Caco-2 (cell line): ENCODE data around the gene YARS1. TPM values are rescaled to one million over a fixed set of nuclear protein-coding genes. Genes with fewer than 3 reads are reported as not detected.

Experiments used
- BruUV-seq: library from RNA; stranded (reverse); fragments of 400-500 nt; replicated peaks from 2 replicates; lab custom pipeline; 2021; lab: Mats Ljungman, UMichigan
- CTCF ChIA-PET: fragments of 300-600 bp; sonication (Branson Sonifier 250); formaldehyde crosslinking; loops from one replicate; lab custom pipeline; 2022; ENCODE audit warnings: antibody characterized with exemption; lab: Charles Lee
- POLR2A ChIA-PET: fragments of 300-600 bp; sonication (Branson Sonifier 250); formaldehyde crosslinking; loops from one replicate; lab custom pipeline; 2022; ENCODE audit warnings: antibody characterized with exemption; lab: Charles Lee
- DNase-seq, 2 experiments: peaks; one replicate each; pipeline versions ENCODE4 v3.0.0 to v3.0.0-alpha.2; 2020 to 2022
- H3K27me3 ChIP-seq: replicated peaks from 2 replicates; pipeline ENCODE4 v1.6.0; 2011; ENCODE audit warnings: low read length; ENCODE audit not compliant: control insufficient read depth, insufficient read depth
- H3K36me3 ChIP-seq: 2 replicates; pipeline ENCODE4 v1.5.1; 2011; ENCODE audit warnings: low read length; ENCODE audit not compliant: control insufficient read depth, insufficient read depth
- H3K4me1 ChIP-seq: fragments of 250-450 bp; sonication (Bioruptor Pico); 2 replicates; pipeline ENCODE4 v1.5.1; 2020; ENCODE audit warnings: mild to moderate bottlenecking
- H3K4me3 ChIP-seq: 2 replicates; pipeline ENCODE4 v1.5.1; 2011; ENCODE audit warnings: low read depth, mild to moderate bottlenecking, control low read depth, low read length
- H3K9me3 ChIP-seq: fragments of 250-450 bp; sonication (Bioruptor Pico); 2 replicates; pipeline ENCODE4 v1.5.1; 2020; ENCODE audit warnings: mild to moderate bottlenecking, moderate library complexity
- H3K27ac Mint-ChIP-seq: one replicate; pipeline ENCODE4 v1.8.0; 2022; ENCODE audit warnings: mixed read lengths; ENCODE audit not compliant: unreplicated experiment
- H3K27me3 Mint-ChIP-seq: one replicate; pipeline ENCODE4 v1.8.0; 2022; ENCODE audit warnings: mixed read lengths; ENCODE audit not compliant: insufficient read depth, unreplicated experiment
- H3K36me3 Mint-ChIP-seq: one replicate; pipeline ENCODE4 v1.8.0; 2022; ENCODE audit warnings: mild to moderate bottlenecking, mixed read lengths; ENCODE audit not compliant: insufficient read depth, unreplicated experiment
- H3K4me1 Mint-ChIP-seq: one replicate; pipeline ENCODE4 v1.8.0; 2022; ENCODE audit warnings: low read depth, mixed read lengths; ENCODE audit not compliant: unreplicated experiment
- H3K4me3 Mint-ChIP-seq: one replicate; pipeline ENCODE4 v1.8.0; 2022; ENCODE audit warnings: mild to moderate bottlenecking, moderate library complexity, mixed read lengths; ENCODE audit not compliant: unreplicated experiment
- H3K9me3 Mint-ChIP-seq: one replicate; pipeline ENCODE4 v1.8.0; 2022; ENCODE audit warnings: mixed read lengths; ENCODE audit not compliant: unreplicated experiment
- intact Hi-C: fragments of 100-400 bp; cut with micrococcal nuclease; formaldehyde crosslinking; loops from one replicate; pipeline ENCODE4 v1.10.0; 2022; ENCODE audit not compliant: unreplicated experiment
- total RNA-seq: library from RNA; stranded (reverse); gene quantifications from 2 replicates; pipeline ENCODE4 v1.2.3, GENCODE V29; 2022
- TF ChIP-seq, protein P1 (sequence below), 2 experiments: fragments of 200-600 bp in 1 of 2; IDR thresholded peaks; 1 replicate in 1 of 2; 2 replicates in 1 of 2; pipeline versions ENCODE4 v1.5.1 to v1.8.0; 2011 to 2022; ENCODE audit warnings: antibody characterized with exemption in 1 of 2, control low read depth in 1 of 2, inconsistent platforms in 1 of 2, low read depth in 1 of 2, low read length in 1 of 2, mild to moderate bottlenecking in 1 of 2, moderate library complexity in 1 of 2; ENCODE audit not compliant: insufficient read depth in 1 of 2, severe bottlenecking in 1 of 2, unreplicated experiment in 1 of 2

The YARS1 gene
- total RNA-seq, 1 experiment from 2014 or later: 184 TPM

DNA sequence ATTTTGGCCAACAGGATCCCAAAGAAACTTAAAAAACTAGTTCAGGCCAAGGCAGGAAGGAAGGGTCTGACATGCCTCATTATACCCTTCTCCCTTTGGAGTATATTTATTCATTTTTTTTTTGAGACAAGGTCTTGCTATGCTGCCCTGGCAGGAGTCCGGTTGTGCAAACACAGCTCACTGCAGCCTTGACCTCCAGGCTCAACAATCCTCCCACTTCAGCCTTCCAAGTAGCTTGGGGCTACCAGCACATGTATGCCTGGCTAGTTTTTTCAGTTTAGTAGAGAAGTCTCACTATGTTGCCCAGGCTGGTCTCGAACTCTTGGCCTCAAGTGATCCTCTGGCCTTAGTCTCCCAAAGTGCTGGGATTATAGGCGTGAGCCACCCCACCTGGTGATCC lies 5.2 kb downstream of the YARS1 start:
- Histone ChIP-seq H3K36me3 (no peaks in the 10 kb centered on the region), H3K4me3 (no peak overlapping the region), H3K4me1 (peaks cover 27% of the 10 kb centered on the region), H3K9me3 (no peaks in the 10 kb centered on the region), H3K27me3 (no peaks in the 10 kb centered on the region)
- POLR2A ChIA-PET: no interaction called here
- intact Hi-C loops: no loop called here
- Mint-ChIP-seq H3K9me3 (no peaks in the 10 kb centered on the region), H3K4me1 (peaks cover 29% of the 10 kb centered on the region), H3K4me3 (peak overlapping the region; percentile 35), H3K27me3 (no peaks in the 10 kb centered on the region), H3K36me3 (peaks cover 90% of the 10 kb centered on the region), H3K27ac (no peak overlapping the region)
- TF ChIP-seq, protein P1, sequence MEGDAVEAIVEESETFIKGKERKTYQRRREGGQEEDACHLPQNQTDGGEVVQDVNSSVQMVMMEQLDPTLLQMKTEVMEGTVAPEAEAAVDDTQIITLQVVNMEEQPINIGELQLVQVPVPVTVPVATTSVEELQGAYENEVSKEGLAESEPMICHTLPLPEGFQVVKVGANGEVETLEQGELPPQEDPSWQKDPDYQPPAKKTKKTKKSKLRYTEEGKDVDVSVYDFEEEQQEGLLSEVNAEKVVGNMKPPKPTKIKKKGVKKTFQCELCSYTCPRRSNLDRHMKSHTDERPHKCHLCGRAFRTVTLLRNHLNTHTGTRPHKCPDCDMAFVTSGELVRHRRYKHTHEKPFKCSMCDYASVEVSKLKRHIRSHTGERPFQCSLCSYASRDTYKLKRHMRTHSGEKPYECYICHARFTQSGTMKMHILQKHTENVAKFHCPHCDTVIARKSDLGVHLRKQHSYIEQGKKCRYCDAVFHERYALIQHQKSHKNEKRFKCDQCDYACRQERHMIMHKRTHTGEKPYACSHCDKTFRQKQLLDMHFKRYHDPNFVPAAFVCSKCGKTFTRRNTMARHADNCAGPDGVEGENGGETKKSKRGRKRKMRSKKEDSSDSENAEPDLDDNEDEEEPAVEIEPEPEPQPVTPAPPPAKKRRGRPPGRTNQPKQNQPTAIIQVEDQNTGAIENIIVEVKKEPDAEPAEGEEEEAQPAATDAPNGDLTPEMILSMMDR (IDR thresholded peaks at IDR 0.05; ENCODE audit: insufficient read depth in 1 of 2, low read depth in 1 of 2, low read length in 1 of 2, severe bottlenecking in 1 of 2, unreplicated experiment in 1 of 2): no peak
- no peak for DNase-seq
- no TSS peak for BruUV-seq
- CTCF ChIA-PET: interaction anchor here (1.1 kb wide), 1 partner anchor 274 kb away, joined by 4 read pairs; no protein-coding TSS in a partner anchor

DNA sequence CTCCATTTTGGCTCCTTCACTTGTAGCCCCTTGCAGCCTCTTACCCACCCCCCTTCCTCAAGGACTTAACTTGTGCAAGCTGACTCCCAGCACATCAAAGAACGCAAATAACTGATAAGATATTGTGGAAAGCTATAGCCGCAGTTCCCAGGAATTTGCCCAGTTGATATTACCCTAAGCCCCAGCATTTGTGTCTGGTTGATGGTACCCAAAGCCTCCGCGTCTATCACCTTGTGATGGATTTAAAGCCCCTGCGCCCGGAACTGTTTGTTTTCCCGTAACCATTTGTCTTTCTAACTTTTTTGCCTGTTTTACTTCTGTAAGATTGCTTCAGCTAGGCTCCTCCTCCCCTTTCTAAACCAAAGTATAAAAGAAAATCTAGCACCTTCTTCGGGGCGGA lies 5.9 kb downstream of the YARS1 start:
- Mint-ChIP-seq H3K9me3 (no peaks in the 10 kb centered on the region), H3K27me3 (no peaks in the 10 kb centered on the region), H3K4me1 (peaks cover 29% of the 10 kb centered on the region), H3K4me3 (peak overlapping the region; percentile 35), H3K27ac (peak overlapping the region; percentile 70), H3K36me3 (peaks cover 90% of the 10 kb centered on the region)
- intact Hi-C loops: no loop called here
- no peaks in the 10 kb centered on the region for H3K27me3 ChIP-seq
- CTCF ChIA-PET: interaction anchor here (1.1 kb wide), 1 partner anchor 275 kb away, joined by 4 read pairs; no protein-coding TSS in a partner anchor
- BruUV-seq: no TSS peak
- no peak overlapping the region for H3K4me3 ChIP-seq
- H3K36me3 ChIP-seq: no peaks in the 10 kb centered on the region
- H3K4me1 ChIP-seq: peaks cover 27% of the 10 kb centered on the region
- POLR2A ChIA-PET: no interaction called here
- H3K9me3 ChIP-seq: no peaks in the 10 kb centered on the region
- DNase-seq: peak; percentile 23 to 38
- TF ChIP-seq, protein P1 (IDR thresholded peaks at IDR 0.05; ENCODE audit: insufficient read depth in 1 of 2, low read depth in 1 of 2, low read length in 1 of 2, severe bottlenecking in 1 of 2, unreplicated experiment in 1 of 2): no peak

DNA sequence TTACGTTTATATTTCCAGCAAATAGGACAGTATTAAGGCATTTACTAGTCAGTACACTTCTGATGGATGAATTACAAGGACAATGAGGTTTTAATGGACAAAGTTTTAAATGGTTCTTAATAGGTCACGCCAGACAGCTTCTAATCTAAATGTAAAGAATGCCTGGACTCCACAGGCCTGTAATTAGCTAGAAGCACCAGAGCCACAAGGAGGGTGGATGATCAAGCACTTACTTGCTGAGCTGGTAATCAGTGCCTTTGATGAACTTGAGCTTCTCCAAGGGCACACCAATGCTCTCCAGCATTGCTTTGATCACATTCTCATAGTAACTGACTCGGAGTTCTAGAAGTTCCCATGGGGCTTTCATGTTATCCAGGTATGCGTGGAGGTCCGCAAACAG lies 6.8 kb downstream of the YARS1 start:
- intact Hi-C loops: no loop called here
- no peaks in the 10 kb centered on the region for H3K9me3 Mint-ChIP-seq
- no peak overlapping the region for H3K4me3 ChIP-seq
- no peaks in the 10 kb centered on the region for H3K9me3 ChIP-seq
- DNase-seq: no peak
- TF ChIP-seq, protein P1 (IDR thresholded peaks at IDR 0.05; ENCODE audit: insufficient read depth in 1 of 2, low read depth in 1 of 2, low read length in 1 of 2, severe bottlenecking in 1 of 2, unreplicated experiment in 1 of 2): no peak
- no peaks in the 10 kb centered on the region for H3K36me3 ChIP-seq
- H3K27ac Mint-ChIP-seq: peak overlapping the region; percentile 70
- no peak overlapping the region for H3K4me3 Mint-ChIP-seq
- H3K36me3 Mint-ChIP-seq: peaks cover 92% of the 10 kb centered on the region
- peaks cover 29% of the 10 kb centered on the region for H3K4me1 Mint-ChIP-seq
- H3K4me1 ChIP-seq: peaks cover 27% of the 10 kb centered on the region
- no peaks in the 10 kb centered on the region for H3K27me3 ChIP-seq
- POLR2A ChIA-PET: interaction anchor here (0.5 kb wide), 1 partner anchor 290 kb away, joined by 3 read pairs; no protein-coding TSS in a partner anchor
- BruUV-seq: no TSS peak
- H3K27me3 Mint-ChIP-seq: no peaks in the 10 kb centered on the region
- CTCF ChIA-PET: no interaction called here
